ENCODE measurements around the gene KRTAP5-1. TPM values are rescaled to one million over a fixed set of nuclear protein-coding genes. Genes with fewer than 3 reads are reported as not detected.

Gene KRTAP5-1
- total and polyA plus RNA-seq, 7 donors: not detected

- peaks cover 0 to 78% (median 65%) of the 10 kb centered on the region in 4 donors for H3K4me1 ChIP-seq
- intact Hi-C loops (cut with DNase I): loop anchor here (5.0 kb wide), 1 partner anchor 114 kb away; no protein-coding TSS in a partner anchor
- TF ChIP-seq CTCF (IDR thresholded peaks at IDR 0.05) (no peak), POLR2AphosphoS5 (IDR thresholded peaks at IDR 0.05) (peak in 2 of 4 donors; percentile 25 to 41), POLR2A (IDR thresholded peaks at IDR 0.05) (no peak), EP300 (IDR thresholded peaks at IDR 0.05) (no peak)
- no peaks in the 10 kb centered on the region for H3K36me3 ChIP-seq
- H3K4me3 ChIP-seq: peak overlapping the region; percentile 45 to 75 (median 55)
- no peaks in the 10 kb centered on the region for H3K9me3 ChIP-seq
- H3K27me3 ChIP-seq: no peaks in the 10 kb centered on the region
- WGBS, 2 donors: 8 to 10% methylated on average over 58 of the region's 58 CpGs
- H3K27ac ChIP-seq: peak overlapping the region; percentile 80 to 99 (median 83)
- DNase-seq: peak; percentile 75
These were observed 14.0 kb downstream of the KRTAP5-1 start for GRCh38 chr11:1570896-1571759.

- no peaks in the 10 kb centered on the region for H3K36me3 ChIP-seq
- peak; percentile 63 for DNase-seq
- intact Hi-C loops (cut with DNase I): loop anchor here (5.0 kb wide), 1 partner anchor 113 kb away; no protein-coding TSS in a partner anchor
- H3K4me3 ChIP-seq: peak overlapping the region in 3 of 4 donors; percentile 48 to 75 (median 62)
- no peaks in the 10 kb centered on the region for H3K9me3 ChIP-seq
- H3K27ac ChIP-seq: peak overlapping the region; percentile 80 to 99 (median 83)
- peaks cover 0 to 84% (median 68%) of the 10 kb centered on the region in 4 donors for H3K4me1 ChIP-seq
- H3K27me3 ChIP-seq: no peaks in the 10 kb centered on the region
- 81 to 86% methylated on average over 8 of the region's 8 CpGs for WGBS, 2 donors
- no peak for TF ChIP-seq EP300 (IDR thresholded peaks at IDR 0.05)
- TF ChIP-seq CTCF (IDR thresholded peaks at IDR 0.05): no peak
- TF ChIP-seq POLR2A (IDR thresholded peaks at IDR 0.05): no peak
- no peak for TF ChIP-seq POLR2AphosphoS5 (IDR thresholded peaks at IDR 0.05)
These were observed 14.6 kb downstream of the KRTAP5-1 start for GRCh38 chr11:1570531-1570895.

- DNase-seq: peak; percentile 69
- Histone ChIP-seq H3K4me3 (peak overlapping the region in 1 of 4 donors; percentile 75), H3K36me3 (no peaks in the 10 kb centered on the region), H3K9me3 (no peaks in the 10 kb centered on the region), H3K27me3 (no peaks in the 10 kb centered on the region), H3K27ac (peak overlapping the region; percentile 80 to 99 (median 83)), H3K4me1 (peaks cover 0 to 89% (median 73%) of the 10 kb centered on the region in 4 donors)
- intact Hi-C loops (cut with DNase I): loop anchor here (5.0 kb wide), 1 partner anchor 113 kb away; no protein-coding TSS in a partner anchor
- 78 to 84% methylated on average over 11 of the region's 11 CpGs for WGBS, 2 donors
- TF ChIP-seq POLR2AphosphoS5 (IDR thresholded peaks at IDR 0.05) (no peak), CTCF (IDR thresholded peaks at IDR 0.05) (no peak), EP300 (IDR thresholded peaks at IDR 0.05) (no peak), POLR2A (IDR thresholded peaks at IDR 0.05) (no peak)
These were observed 15.1 kb downstream of the KRTAP5-1 start for GRCh38 chr11:1570001-1570453.

- H3K36me3 ChIP-seq: no peaks in the 10 kb centered on the region
- H3K9me3 ChIP-seq: no peaks in the 10 kb centered on the region
- intact Hi-C loops (cut with DNase I): no loop called here
- H3K27ac ChIP-seq: peak overlapping the region; percentile 6 to 99 (median 83)
- DNase-seq: no peak
- H3K27me3 ChIP-seq: no peaks in the 10 kb centered on the region
- H3K4me1 ChIP-seq: peaks cover 0 to 90% (median 76%) of the 10 kb centered on the region in 4 donors
- TF ChIP-seq EP300 (IDR thresholded peaks at IDR 0.05) (no peak), CTCF (IDR thresholded peaks at IDR 0.05) (no peak), POLR2AphosphoS5 (IDR thresholded peaks at IDR 0.05) (no peak), POLR2A (IDR thresholded peaks at IDR 0.05) (no peak)
- WGBS, 2 donors: 26 to 70% methylated on average over 14 of the region's 14 CpGs
- no peak overlapping the region for H3K4me3 ChIP-seq
These were observed 15.8 kb downstream of the KRTAP5-1 start for GRCh38 chr11:1569251-1569780.

Measured in sigmoid colon (tissue), 7 donors.